Adrenal gland (tissue), 12 donors: ENCODE measurements around the gene CDH4. TPM values are rescaled to one million over a fixed set of nuclear protein-coding genes. Genes with fewer than 3 reads are reported as not detected.

Source experiments
- DNase-seq, 7 donors: peaks; one replicate each; pipeline ENCODE4 v3.0.0-alpha.2; 2019 to 2020
- H3K27ac ChIP-seq, 5 donors: fragments of 200-600 bp; sonication (generic) in 4 of 5; 1 replicate in 3 of 5; 2 replicates in 2 of 5; pipeline versions ENCODE4 v1.5.1 to v1.8.0; 2016 to 2020; ENCODE audit warnings: mild to moderate bottlenecking in 1 of 5
- H3K27me3 ChIP-seq: fragments of 200-600 bp; 2 replicates; pipeline ENCODE4 v1.8.0; 2021
- H3K36me3 ChIP-seq, 2 donors: fragments of 200-600 bp; replicated peaks in 1 of 2; 1 replicate in 1 of 2; 2 replicates in 1 of 2; pipeline versions ENCODE4 v1.5.1 to v1.8.0; 2018 to 2022
- H3K4me1 ChIP-seq, 2 donors: fragments of 200-600 bp; replicated peaks in 1 of 2; 1 replicate in 1 of 2; 2 replicates in 1 of 2; pipeline versions ENCODE4 v1.5.1 to v1.8.0; 2018 to 2021
- H3K4me3 ChIP-seq, 4 donors: fragments of 200-600 bp; sonication (generic) in 3 of 4; one replicate each; pipeline ENCODE4 v1.5.1; 2016 to 2018
- H3K9me3 ChIP-seq, 3 donors: fragments of 200-600 bp; sonication (generic) in 1 of 3; replicated peaks in 1 of 3; 1 replicate in 2 of 3; 2 replicates in 1 of 3; pipeline versions ENCODE4 v1.5.1 to v1.8.0; 2016 to 2021
- CTCF ChIP-seq, 6 experiments: fragments of 450-650 bp in 4 of 6; fragments of 200-600 bp in 2 of 6; sonication (generic) in 1 of 6; IDR thresholded peaks; 1 replicate in 5 of 6; 2 replicates in 1 of 6; pipeline versions ENCODE4 v1.5.1 to v1.8.0; 2016 to 2021; ENCODE audit warnings: antibody characterized with exemption in 6 of 6, mild to moderate bottlenecking in 2 of 6, moderate library complexity in 1 of 6
- POLR2A ChIP-seq, 2 donors: fragments of 450-650 bp; IDR thresholded peaks; one replicate each; pipeline ENCODE4 v1.6.1; 2017; ENCODE audit warnings: antibody characterized with exemption in 2 of 2, mild to moderate bottlenecking in 2 of 2, moderate library complexity in 1 of 2
- WGBS, 4 donors: extraction: QIAGEN DNeasy Blood & Tissue Kit in 2 of 4; methylation state at CpG; one replicate each; pipeline versions ENCODE4 v1.1.5 to v1.1.7; 2013 to 2017; 5-methylcytosine and 5-hydroxymethylcytosine counted together
- intact Hi-C, 2 donors: fragments of 100-400 bp; cut with DNase I; formaldehyde crosslinking; loops; one replicate each; pipeline versions ENCODE4 v1.14.1 to v1.15.0; 2022 to 2023
- polyA plus RNA-seq, 3 donors: library from polyadenylated mRNA; stranded (reverse); fragments of 200-250 nt in 2 of 3; fragments of 350-450 nt in 1 of 3; fragmentation: Illumina TruSeq in 1 of 3; extraction: RNeasy Lipid Tissue Mini Kit (QIAGEN cat#74804) in 1 of 3; gene quantifications; one replicate each; pipeline ENCODE4 v1.2.3, GENCODE V29; 2013 to 2014
- total RNA-seq, 9 donors: library from RNA; depleted of rRNA in 4 of 9; stranded (reverse); fragments of >200 nt in 4 of 9; fragments of 120-200 nt in 1 of 9; fragmentation: NEBNext Ultra II Directional in 1 of 9; extraction: Animal tissue kit (Norgen Biotek cat#: 25700) in 1 of 9; gene quantifications; one replicate each; pipeline versions ENCODE4 v1.1.0 to v1.2.4, GENCODE V29; 2013 to 2023
- donor health status: healthy with polysubstance abuse.
- donor health status: Bipolar disorder and iron deficiency.
- donor health status: DM: yes; HTN: yes; CAD: no.
- donor health status: DM: no; HTN: no; CAD: no.
- donor health status: DM: no; HTN: no; CAD: no.
- donor health status: DM: yes; HTN: yes; CAD: no.

Gene CDH4
- total and polyA plus RNA-seq, 12 donors: 0.08 to 0.53 (median 0.20) TPM; not detected in 3

DNA sequence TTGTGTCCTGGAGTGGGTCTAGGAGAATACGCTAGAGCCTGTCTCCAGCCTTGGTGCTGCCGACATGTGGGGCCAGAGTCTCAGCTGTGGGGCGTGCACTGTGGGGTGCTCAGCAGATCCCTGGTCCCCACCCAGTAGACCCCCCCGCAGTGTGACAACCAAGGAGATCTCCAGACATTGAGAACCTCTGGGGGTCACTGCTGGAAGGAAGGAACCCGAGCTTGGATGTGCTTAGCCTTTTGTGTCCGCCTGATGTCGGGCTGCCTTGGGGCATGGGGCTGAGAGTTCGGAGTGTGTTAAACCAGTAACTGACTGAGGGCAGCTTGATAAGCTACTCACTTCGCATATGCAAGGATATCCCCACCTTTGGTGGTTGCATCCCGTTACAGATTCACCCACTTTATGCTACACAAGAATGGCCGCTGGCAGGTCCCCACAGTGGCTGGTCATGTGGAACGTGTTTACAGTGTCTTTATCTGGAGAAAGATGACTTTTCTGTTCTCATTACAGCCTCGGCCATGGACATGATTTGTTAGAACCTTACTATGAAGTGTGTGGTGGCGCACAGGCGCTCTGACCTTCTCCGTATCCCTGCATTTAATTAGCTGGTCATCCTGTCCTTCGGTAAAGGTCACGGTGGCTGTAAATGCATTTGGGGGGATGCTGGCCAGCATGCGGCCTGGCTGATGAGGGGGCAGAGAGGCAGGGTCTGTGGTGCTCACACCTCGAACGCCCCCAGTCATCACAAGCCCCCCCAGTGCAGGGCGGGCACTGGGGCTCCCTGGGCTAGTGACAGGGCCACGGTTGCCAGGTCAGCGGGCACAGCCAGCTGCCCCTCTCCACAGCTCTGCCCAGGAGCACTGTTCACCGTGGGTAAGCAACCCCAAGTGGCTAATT, 446.8 kb downstream of the CDH4 start:
- 66 to 76% (median 70%) methylated on average over 14 to 25 of the region's 25 CpGs for WGBS, 4 donors
- H3K27ac ChIP-seq: no peak overlapping the region
- H3K9me3 ChIP-seq: no peaks in the 10 kb centered on the region
- no peaks in the 10 kb centered on the region for H3K36me3 ChIP-seq
- DNase-seq: no peak
- TF ChIP-seq CTCF (IDR thresholded peaks at IDR 0.05): no peak
- TF ChIP-seq POLR2A (IDR thresholded peaks at IDR 0.05): no peak
- no peak overlapping the region for H3K4me3 ChIP-seq
- intact Hi-C loops: no loop called here
- H3K27me3 ChIP-seq: no peaks in the 10 kb centered on the region
- H3K4me1 ChIP-seq: no peaks in the 10 kb centered on the region

DNA sequence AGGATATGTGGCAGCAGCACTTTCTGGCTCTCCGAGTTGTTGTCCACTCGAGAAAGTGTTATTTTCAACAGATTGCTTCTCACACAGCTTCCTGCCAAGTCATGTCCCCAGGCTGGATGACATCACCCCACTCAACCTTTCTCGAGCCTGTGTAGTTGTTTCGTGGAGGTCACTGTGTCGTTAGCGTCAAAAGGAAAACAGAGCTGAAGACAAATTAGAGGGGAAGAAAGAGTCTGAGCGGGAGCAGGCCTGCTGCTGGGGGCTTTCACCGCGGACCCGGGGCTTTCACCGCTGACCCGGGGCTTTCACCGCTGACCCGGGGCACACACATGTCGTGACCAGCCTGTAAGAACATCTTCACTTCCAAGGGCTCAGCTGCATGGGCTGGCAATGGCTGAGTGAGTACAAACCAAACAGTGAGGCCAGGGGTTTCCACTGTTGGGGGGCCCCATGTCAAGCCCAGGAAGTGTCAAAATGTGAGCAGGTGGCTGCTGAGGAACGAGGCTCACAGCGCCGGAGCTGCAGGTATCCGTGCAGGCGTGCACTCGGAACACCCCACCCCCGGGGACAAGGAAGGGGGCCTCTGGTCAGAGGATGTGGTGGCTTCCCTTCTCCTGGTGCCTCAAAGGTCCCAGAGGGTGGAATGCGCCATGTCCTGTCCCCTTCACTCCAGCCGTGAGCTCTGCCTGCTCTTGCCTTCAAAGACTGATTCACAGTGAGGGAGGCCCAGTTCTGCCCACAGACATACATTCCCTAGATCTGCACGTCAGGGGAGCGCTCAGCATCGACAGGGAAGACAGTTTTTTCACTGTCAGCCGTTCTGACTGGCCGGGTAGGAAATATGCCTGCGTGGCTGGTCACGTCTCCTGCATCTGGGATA, 447.7 kb downstream of the CDH4 start:
- Histone ChIP-seq H3K36me3 (no peaks in the 10 kb centered on the region), H3K9me3 (no peaks in the 10 kb centered on the region), H3K4me3 (no peak overlapping the region), H3K27ac (no peak overlapping the region), H3K4me1 (no peaks in the 10 kb centered on the region), H3K27me3 (no peaks in the 10 kb centered on the region)
- intact Hi-C loops: no loop called here
- WGBS, 4 donors: 64 to 65% (median 65%) methylated on average over 26 to 31 of the region's 31 CpGs
- no peak for TF ChIP-seq CTCF (IDR thresholded peaks at IDR 0.05)
- no peak for TF ChIP-seq POLR2A (IDR thresholded peaks at IDR 0.05)
- no peak for DNase-seq

DNA sequence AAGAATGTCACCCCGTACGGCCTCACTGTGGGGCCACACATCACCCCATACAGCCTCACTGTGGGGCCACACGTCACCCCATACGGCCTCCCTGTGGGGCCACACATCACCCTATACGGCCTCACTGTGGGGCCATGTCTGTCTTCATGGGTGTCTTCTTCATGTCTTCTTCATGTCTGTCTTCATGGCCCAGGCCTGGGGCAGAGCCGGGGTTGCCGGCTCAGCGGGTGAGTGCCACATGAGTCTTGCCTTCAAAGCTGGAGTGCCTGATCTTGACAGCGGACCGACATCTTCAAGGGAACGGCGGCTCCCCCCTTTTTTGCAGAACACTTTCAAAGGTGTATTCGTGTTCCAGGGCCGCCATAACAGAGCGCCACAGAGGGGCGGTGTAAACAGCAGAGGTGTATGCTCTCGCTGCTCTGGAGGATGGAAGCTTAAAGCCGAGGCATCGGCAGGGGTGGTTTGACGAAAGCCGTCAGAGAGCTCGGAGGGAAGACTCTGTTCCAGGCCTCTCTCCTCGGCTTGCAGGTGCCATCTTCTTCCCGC, 448.6 kb downstream of the CDH4 start:
- intact Hi-C loops: no loop called here

More for the DNA sequence above, 448.6 kb downstream of the CDH4 start:
- H3K27me3 ChIP-seq: no peaks in the 10 kb centered on the region
- no peak overlapping the region for H3K4me3 ChIP-seq
- H3K4me1 ChIP-seq: no peaks in the 10 kb centered on the region
- 86 to 92% (median 90%) methylated on average over 21 to 24 of the region's 24 CpGs for WGBS, 4 donors
- TF ChIP-seq CTCF (IDR thresholded peaks at IDR 0.05) (no peak), POLR2A (IDR thresholded peaks at IDR 0.05) (no peak)
- no peaks in the 10 kb centered on the region for H3K9me3 ChIP-seq
- H3K27ac ChIP-seq: no peak overlapping the region
- no peaks in the 10 kb centered on the region for H3K36me3 ChIP-seq
- no peak for DNase-seq
